Measurements from ENCODE around the gene PKP3.

PKP3 gene

DNA sequence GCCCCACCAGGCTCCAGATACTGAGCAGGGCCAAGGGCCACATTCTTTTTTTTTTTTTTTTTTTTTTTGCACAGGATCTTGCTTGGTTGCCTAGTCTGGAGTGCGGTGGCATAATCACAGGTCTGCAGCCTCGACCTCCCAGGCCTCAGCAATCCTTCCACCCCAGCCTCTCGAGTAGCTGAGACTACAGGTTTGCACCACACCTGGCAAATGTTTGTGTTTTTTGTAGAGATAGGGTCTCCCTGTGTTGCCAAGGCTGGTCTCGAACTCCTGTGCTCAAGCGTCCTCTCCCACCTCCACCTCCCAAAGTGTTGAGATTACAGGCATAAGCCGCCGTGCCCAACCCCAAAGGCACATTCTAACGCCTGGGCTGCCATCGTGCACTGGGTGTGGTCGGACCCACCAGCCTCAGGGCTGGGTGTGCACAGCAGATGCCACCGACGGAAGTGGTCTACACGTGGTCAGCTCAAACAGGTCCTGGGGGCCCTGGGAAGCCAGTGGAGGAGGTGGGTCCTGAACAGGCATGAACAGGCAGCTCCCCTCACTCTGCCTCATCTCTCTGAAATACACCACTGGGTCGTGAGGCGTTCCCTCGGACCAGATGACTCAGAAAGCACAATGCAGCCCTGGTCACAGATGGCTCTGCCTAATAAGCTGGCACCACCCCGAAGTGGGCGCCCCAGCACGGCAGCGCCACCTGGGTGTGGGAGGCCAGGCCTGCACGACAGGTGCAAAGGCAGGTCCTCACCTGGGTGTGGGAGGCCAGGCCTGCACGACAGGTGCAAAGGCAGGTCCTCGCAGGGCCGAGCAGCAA lies 29.9 kb upstream of the PKP3 start:
- DNase-seq (ENCODE audit: low read depth in 2 of 2): peak; percentile 34 to 37

DNA sequence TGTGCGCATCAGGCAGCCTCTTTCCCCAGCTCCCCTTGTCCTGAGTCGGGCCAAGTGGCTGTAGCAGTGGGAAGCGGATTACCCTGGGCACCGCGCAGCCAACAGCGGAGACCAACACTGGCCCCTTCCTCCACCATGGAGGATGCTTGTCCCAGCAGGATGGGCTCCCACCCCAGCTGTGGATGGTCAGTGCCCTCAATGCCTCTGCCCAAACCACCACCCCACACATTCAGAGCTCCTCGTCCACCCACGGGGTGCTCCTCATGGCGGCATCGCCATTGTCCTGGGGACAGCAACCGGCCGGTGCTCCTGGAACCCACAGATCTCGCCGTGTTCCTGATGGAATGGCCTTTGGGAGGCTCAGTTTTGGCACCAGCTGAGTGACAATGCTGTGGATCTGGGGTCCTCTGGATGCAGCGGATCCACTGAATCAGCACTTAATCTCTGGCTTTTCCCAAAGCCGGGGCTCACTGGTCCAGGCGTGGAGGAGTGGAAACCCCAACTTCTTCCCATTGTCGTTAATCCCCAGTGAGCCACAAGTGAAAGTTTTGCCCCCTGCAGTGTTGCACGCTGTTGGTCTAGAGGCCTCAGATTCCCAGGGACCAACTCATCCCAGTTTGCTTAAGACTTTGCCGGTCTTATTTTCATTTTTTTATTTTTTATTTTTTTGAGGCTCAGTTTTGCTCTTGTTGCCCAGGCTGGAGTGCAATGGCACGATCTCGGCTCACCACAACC lies 28.9 kb upstream of the PKP3 start:
- no peak for DNase-seq (ENCODE audit: low read depth in 2 of 2)

- DNase-seq (ENCODE audit: low read depth in 2 of 2): no peak
Measured at GRCh38 chr11:365831-366230, 28.2 kb upstream of the PKP3 start.

- DNase-seq (ENCODE audit: low read depth in 2 of 2): no peak
Measured at GRCh38 chr11:367956-368413, 26.0 kb upstream of the PKP3 start.

DNA sequence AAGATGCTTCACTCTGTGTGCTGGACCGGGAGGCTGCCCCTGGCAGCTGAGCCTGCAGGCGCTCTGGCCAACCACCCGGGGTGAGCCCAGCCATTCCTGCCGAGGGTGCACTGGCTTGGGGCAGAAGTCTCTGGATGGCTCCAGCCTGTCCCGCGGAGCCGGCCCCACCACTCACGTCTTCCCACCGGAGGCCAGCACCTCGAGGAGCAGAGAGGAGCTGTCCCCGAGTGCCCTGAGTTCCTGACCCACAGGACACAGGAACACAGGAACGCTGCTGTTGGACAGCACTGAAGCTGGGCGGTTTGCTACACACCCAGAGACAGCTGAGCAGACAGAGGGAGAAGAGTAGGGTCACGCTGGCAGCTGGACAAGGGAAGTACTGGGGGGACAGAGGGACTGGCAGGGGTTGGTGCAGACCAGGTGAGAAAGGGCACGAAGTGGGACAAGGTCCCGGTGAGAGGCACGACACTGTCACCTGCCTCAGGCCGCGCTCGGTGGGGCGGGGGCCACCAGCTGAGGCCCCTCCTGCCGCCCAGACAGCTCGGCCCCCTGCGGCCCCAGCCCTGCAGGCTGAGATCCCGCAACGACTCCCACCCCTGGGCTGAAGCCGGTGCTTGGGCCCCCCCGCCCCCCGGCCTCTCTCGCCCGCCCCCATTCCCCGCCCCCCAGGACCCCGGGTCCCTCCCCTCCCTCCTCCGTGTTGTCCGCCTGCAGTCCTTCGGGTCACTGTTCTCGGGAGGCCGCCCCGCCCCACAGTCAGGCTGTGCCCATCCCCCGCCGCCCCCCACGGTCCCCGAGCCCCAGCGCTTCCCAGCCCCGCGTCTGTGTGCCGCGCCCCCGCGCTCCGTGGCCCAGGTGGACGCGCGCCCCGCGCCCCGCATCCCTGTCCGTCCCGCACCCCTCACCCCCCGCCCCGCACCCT lies 25.3 kb upstream of the PKP3 start:
- no peak for DNase-seq (ENCODE audit: low read depth in 2 of 2)

DNA sequence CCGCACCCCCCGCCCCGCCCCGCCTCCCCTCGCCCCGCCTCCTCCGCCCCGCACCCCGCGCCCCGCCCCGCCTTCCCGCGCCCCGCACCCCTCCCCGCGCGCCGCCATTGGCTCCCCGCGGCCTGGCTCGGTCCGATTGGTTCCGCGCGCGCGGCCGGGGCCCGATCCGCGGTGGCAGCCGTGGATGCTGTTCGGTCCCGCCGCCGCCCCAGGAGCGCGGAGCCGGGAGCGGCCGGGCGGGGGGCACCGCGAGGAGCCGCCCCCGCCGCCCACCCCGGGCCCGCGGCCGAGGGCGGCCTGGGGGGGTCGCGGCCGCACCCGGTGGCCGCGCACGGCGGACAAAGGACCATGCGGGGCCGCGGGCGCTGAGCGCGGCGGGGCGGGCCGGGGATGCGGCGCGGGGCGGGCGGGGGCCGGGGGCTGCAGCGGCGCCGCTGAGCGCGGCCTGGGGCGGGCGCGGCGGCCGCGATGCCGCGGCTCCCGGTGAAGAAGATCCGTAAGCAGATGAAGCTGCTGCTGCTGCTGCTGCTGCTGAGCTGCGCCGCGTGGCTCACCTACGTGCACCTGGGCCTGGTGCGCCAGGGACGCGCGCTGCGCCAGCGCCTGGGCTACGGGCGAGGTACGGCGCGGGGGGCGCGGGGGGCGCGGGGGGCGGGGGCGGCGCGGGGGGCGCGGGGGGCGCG lies 24.5 kb upstream of the PKP3 start, which contains the start of gene B4GALNT4:
B4GALNT4 (plus strand) TSS at position 164 of the 683 bp plus-strand sequence; CDS start at position 469, 305 bp downstream.
- DNase-seq (ENCODE audit: low read depth in 2 of 2): no peak

GRCh38 chr11:370070-370941 lies 23.7 kb upstream of the PKP3 start:
- DNase-seq (ENCODE audit: low read depth in 2 of 2): no peak

GRCh38 chr11:371051-371450 lies 23.0 kb upstream of the PKP3 start:
- DNase-seq (ENCODE audit: low read depth in 2 of 2): no peak

- no peak for DNase-seq (ENCODE audit: low read depth in 2 of 2)
Measured at GRCh38 chr11:371716-372590, 22.1 kb upstream of the PKP3 start.

- no peak for DNase-seq (ENCODE audit: low read depth in 2 of 2)
Measured at GRCh38 chr11:372809-373715, 20.9 kb upstream of the PKP3 start.

DNA sequence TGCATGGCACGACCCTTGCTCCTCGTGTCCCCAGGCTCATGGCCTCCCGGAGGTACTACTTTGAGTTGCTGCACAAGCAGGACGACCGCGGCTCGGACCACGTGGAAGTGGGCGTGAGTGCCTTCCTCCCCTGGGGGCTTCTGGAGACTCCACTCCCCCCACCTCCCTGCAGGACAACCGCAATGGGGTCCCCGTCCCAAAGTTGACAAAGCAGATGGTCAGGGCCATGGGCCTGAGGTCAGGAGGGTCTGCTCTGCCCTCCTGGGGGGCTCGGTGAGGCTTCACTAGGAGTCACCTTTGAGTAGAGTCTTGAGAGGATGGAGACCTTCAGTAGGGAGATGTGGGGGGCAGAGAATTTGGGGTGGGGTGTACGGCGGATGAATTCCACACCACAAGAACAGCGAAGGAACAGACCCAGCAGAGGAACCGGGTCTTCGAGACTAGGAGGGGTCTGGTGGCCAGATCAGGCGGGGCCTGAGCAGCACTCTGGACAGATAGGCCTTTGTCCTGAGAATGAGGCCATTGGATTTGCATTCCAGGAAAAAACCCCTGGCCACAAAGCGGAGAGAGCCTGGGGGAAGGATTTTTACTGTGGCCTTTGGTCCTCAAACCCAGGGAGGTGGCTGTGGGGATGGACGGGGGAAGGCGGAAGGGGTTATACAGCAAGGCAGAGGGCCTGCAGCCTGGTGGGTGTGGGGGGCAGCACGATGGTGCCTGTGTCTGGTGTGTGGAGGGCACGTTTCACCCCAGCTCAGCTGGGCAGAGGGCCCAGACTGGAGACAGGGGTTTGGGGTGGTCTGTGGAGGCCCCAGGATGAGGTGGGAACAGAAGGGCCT lies 20.1 kb upstream of the PKP3 start:
- DNase-seq (ENCODE audit: low read depth in 2 of 2): no peak

GRCh38 chr11:375065-376025 lies 18.7 kb upstream of the PKP3 start:
- no peak for DNase-seq (ENCODE audit: low read depth in 2 of 2)

GRCh38 chr11:376531-377173 lies 17.4 kb upstream of the PKP3 start:
- DNase-seq (ENCODE audit: low read depth in 2 of 2): no peak

GRCh38 chr11:377174-377865 lies 16.7 kb upstream of the PKP3 start:
- no peak for DNase-seq (ENCODE audit: low read depth in 2 of 2)

- DNase-seq (ENCODE audit: low read depth in 2 of 2): no peak
Measured at GRCh38 chr11:377883-378500, 16.0 kb upstream of the PKP3 start.
